CD4-positive, alpha-beta T cell (primary cell): ENCODE measurements around the gene PRKAG1. TPM values are rescaled to one million over a fixed set of nuclear protein-coding genes. Genes with fewer than 3 reads are reported as not detected.
A peak's percentile ranks its signal among the peaks of the same experiment; 100 is the strongest.

Source experiments
- ATAC-seq: fragments of 200-7000 bp; cut with Tn5 transposase; one replicate; pipeline ENCODE4 v1.10.0; 2022; ENCODE audit warnings: mild to moderate bottlenecking; ENCODE audit not compliant: poor library complexity
- CTCF ChIA-PET: fragments of 350-600 bp; sonication (Branson Sonifier 250); formaldehyde crosslinking; loops from one replicate; lab custom pipeline; 2021; ENCODE audit warnings: antibody characterized with exemption, inconsistent platforms; lab: Charles Lee
- POLR2A ChIA-PET: fragments of 350-600 bp; sonication (Branson Sonifier 250); formaldehyde crosslinking; loops from one replicate; lab custom pipeline; 2021; ENCODE audit warnings: antibody characterized with exemption, inconsistent platforms; lab: Charles Lee
- DNase-seq, 14 experiments: peaks; one replicate each; pipeline ENCODE4 v3.0.0-alpha.2; 2013 to 2020; ENCODE audit warnings: mixed read lengths in 2 of 14
- H3K27ac ChIP-seq, 2 donors: one replicate each; pipeline versions ENCODE4 v1.5.1 to v1.7.0; 2013; ENCODE audit warnings: low read length in 2 of 2, low read depth in 1 of 2, mild to moderate bottlenecking in 1 of 2
- H3K27me3 ChIP-seq, 2 experiments: 1 replicate in 1 of 2; 2 replicates in 1 of 2; pipeline versions ENCODE4 v1.6.1 to v1.7.0; 2013; ENCODE audit warnings: low read length in 2 of 2, control low read depth in 1 of 2, mild to moderate bottlenecking in 1 of 2, moderate library complexity in 1 of 2; ENCODE audit not compliant: insufficient read depth in 2 of 2, control insufficient read depth in 1 of 2
- H3K36me3 ChIP-seq: one replicate; pipeline ENCODE4 v1.6.1; 2013; ENCODE audit warnings: low read length, control low read depth; ENCODE audit not compliant: insufficient read depth
- H3K4me1 ChIP-seq: one replicate; pipeline ENCODE4 v1.6.1; 2013; ENCODE audit warnings: low read length, control low read depth; ENCODE audit not compliant: insufficient read depth
- H3K4me3 ChIP-seq: one replicate; pipeline ENCODE4 v1.5.1; 2013; ENCODE audit warnings: mild to moderate bottlenecking, low read length, moderate library complexity
- H3K9me3 ChIP-seq, 2 experiments: 1 replicate in 1 of 2; 2 replicates in 1 of 2; pipeline versions ENCODE4 v1.6.1 to v1.7.0; 2013; ENCODE audit warnings: low read length in 2 of 2, mild to moderate bottlenecking in 2 of 2, control low read depth in 1 of 2, moderate library complexity in 1 of 2; ENCODE audit not compliant: control insufficient read depth in 1 of 2, insufficient read depth in 1 of 2
- H3K27ac Mint-ChIP-seq: one replicate; pipeline ENCODE4 v1.8.0; 2020; ENCODE audit warnings: mixed read lengths
- H3K27me3 Mint-ChIP-seq: one replicate; pipeline ENCODE4 v1.8.0; 2021; ENCODE audit warnings: mixed read lengths
- H3K36me3 Mint-ChIP-seq: one replicate; pipeline ENCODE4 v1.8.0; 2021; ENCODE audit warnings: low read depth, mixed read lengths
- H3K4me1 Mint-ChIP-seq: one replicate; pipeline ENCODE4 v1.8.0; 2021; ENCODE audit warnings: low read depth, mixed read lengths
- H3K4me3 Mint-ChIP-seq: one replicate; pipeline ENCODE4 v1.8.0; 2020; ENCODE audit warnings: mild to moderate bottlenecking, mixed read lengths
- H3K9me3 Mint-ChIP-seq: one replicate; pipeline ENCODE4 v1.8.0; 2020; ENCODE audit warnings: mixed read lengths
- intact Hi-C, 2 experiments: fragments of 100-400 bp; cut with DNase I in 1 of 2; cut with micrococcal nuclease in 1 of 2; formaldehyde crosslinking; loops; one replicate each; pipeline versions ENCODE4 v1.15.1 to v1.9.0; 2023 to 2025; cut with DNase I, micrococcal nuclease
- total RNA-seq, 174 experiments: library from RNA in 2 of 174; stranded (reverse) in 2 of 174; gene quantifications; one replicate each; pipeline ENCODE4 v1.2.3 and lab custom pipeline; 2021 to 2026
- TF ChIP-seq, protein P1 (sequence below): fragments of 200-600 bp; IDR thresholded peaks from one replicate; pipeline ENCODE4 v1.8.0; 2022; ENCODE audit warnings: antibody characterized with exemption, mild to moderate bottlenecking

The PRKAG1 gene
- total RNA-seq, 2 experiments from 2014 or later: 34.6 to 38.2 TPM

DNA sequence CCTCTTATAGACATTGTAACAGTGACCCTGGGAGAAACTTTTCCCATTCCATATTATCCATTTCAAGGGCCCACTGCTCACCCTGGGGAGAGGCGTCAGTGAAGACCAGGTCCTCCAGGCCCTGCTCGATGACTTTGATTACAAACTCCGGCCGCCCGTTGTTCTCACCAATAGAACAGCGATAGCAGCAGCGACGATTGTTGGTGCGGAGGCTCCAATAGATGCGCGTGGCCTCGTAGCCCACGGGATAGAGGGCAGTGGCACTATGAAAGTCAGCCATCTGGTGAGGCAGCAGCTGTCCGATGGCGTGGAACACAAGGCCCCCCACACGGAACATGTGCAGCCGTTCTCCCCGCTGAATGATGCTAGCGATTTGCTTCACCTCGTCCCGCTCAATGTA, 7.5 kb upstream of the PRKAG1 start:
- Histone ChIP-seq H3K27me3 (no peaks in the 10 kb centered on the region), H3K4me3 (no peak overlapping the region), H3K27ac (no peak overlapping the region), H3K9me3 (no peaks in the 10 kb centered on the region), H3K4me1 (no peaks in the 10 kb centered on the region), H3K36me3 (peaks cover 93% of the 10 kb centered on the region)
- POLR2A ChIA-PET: no interaction called here
- ATAC-seq: no peak
- H3K27me3 Mint-ChIP-seq: no peaks in the 10 kb centered on the region
- intact Hi-C loops: no loop called here
- TF ChIP-seq, protein P1, sequence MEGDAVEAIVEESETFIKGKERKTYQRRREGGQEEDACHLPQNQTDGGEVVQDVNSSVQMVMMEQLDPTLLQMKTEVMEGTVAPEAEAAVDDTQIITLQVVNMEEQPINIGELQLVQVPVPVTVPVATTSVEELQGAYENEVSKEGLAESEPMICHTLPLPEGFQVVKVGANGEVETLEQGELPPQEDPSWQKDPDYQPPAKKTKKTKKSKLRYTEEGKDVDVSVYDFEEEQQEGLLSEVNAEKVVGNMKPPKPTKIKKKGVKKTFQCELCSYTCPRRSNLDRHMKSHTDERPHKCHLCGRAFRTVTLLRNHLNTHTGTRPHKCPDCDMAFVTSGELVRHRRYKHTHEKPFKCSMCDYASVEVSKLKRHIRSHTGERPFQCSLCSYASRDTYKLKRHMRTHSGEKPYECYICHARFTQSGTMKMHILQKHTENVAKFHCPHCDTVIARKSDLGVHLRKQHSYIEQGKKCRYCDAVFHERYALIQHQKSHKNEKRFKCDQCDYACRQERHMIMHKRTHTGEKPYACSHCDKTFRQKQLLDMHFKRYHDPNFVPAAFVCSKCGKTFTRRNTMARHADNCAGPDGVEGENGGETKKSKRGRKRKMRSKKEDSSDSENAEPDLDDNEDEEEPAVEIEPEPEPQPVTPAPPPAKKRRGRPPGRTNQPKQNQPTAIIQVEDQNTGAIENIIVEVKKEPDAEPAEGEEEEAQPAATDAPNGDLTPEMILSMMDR: no peak
- H3K9me3 Mint-ChIP-seq: no peaks in the 10 kb centered on the region
- H3K4me1 Mint-ChIP-seq: no peaks in the 10 kb centered on the region
- H3K4me3 Mint-ChIP-seq: no peak overlapping the region
- H3K27ac Mint-ChIP-seq: no peak overlapping the region
- CTCF ChIA-PET: interaction anchor here (1.1 kb wide), 1 partner anchor 29 kb away, joined by 3 read pairs; no protein-coding TSS in a partner anchor
- DNase-seq: peak in 1 of 14 experiments; percentile 26
- peaks cover 84% of the 10 kb centered on the region for H3K36me3 Mint-ChIP-seq

- H3K9me3 Mint-ChIP-seq: no peaks in the 10 kb centered on the region
- Histone ChIP-seq H3K27ac (no peak overlapping the region), H3K27me3 (no peaks in the 10 kb centered on the region), H3K9me3 (no peaks in the 10 kb centered on the region), H3K4me1 (no peaks in the 10 kb centered on the region), H3K4me3 (no peak overlapping the region), H3K36me3 (peaks cover 93% of the 10 kb centered on the region)
- TF ChIP-seq, protein P1: no peak
- ATAC-seq: no peak
- ChIA-PET POLR2A (no interaction called here), CTCF (no interaction called here)
- intact Hi-C loops: loop anchor here in 1 of 2 experiments (2.0 kb wide), 1 partner anchor 19 kb away; no protein-coding TSS in a partner anchor
- peaks cover 87% of the 10 kb centered on the region for H3K36me3 Mint-ChIP-seq
- DNase-seq: no peak
- peak overlapping the region; percentile 53 for H3K27ac Mint-ChIP-seq
- no peak overlapping the region for H3K4me3 Mint-ChIP-seq
- no peaks in the 10 kb centered on the region for H3K27me3 Mint-ChIP-seq
- H3K4me1 Mint-ChIP-seq: no peaks in the 10 kb centered on the region
Measured at GRCh38 chr12:49025463-49025862, 6.9 kb upstream of the PRKAG1 start.

DNA sequence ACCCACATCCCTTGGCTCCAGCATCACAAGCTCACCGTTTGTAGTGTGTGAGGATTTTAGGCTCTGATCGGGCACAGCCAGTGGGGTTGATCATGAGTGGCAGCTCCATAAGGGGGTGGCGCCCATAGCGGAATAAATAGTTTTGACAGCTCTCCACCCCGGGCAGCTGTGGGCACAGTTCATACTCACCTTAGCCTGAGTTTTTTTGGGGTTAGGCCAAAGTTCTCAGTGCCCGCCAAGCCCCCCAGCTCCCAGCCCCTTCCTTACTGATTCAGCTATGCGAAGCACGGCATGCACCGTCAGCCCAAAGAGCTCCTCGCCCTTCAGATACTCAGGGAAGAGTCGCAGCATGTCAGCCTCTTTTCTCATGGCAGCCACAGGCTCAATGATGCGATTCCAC, 6.0 kb upstream of the PRKAG1 start:
- DNase-seq: peak in 1 of 14 experiments; percentile 16
- ChIA-PET POLR2A (no interaction called here), CTCF (interaction anchor here (2.0 kb wide), 1 partner anchor 36 kb away, joined by 4 read pairs; no protein-coding TSS in a partner anchor)
- H3K4me3 Mint-ChIP-seq: no peak overlapping the region
- no peak overlapping the region for H3K4me3 ChIP-seq
- peaks cover 6% of the 10 kb centered on the region for H3K4me1 Mint-ChIP-seq
- no peaks in the 10 kb centered on the region for H3K27me3 ChIP-seq
- peaks cover 81% of the 10 kb centered on the region for H3K36me3 Mint-ChIP-seq
- H3K9me3 ChIP-seq: no peaks in the 10 kb centered on the region
- H3K36me3 ChIP-seq: peaks cover 88% of the 10 kb centered on the region
- no peaks in the 10 kb centered on the region for H3K9me3 Mint-ChIP-seq
- TF ChIP-seq, protein P1: no peak
- peak overlapping the region; percentile 74 for H3K27ac Mint-ChIP-seq
- no peak for ATAC-seq
- peaks cover 6% of the 10 kb centered on the region for H3K4me1 ChIP-seq
- no peaks in the 10 kb centered on the region for H3K27me3 Mint-ChIP-seq
- H3K27ac ChIP-seq: no peak overlapping the region
- intact Hi-C loops: loop anchor here in 1 of 2 experiments (2.0 kb wide), 1 partner anchor 20 kb away; no protein-coding TSS in a partner anchor
